Stimulated activated CD4-positive, alpha-beta T cell treated with anti-CD3 and anti-CD28 coated beads, Interleukin-12 subunit alpha, Interleukin-12 subunit beta, amount 100 ng/mL, for 4 hours (primary cell): ENCODE measurements around the gene HMX2.

ENCODE experiments used
- DNase-seq: peaks from one replicate; pipeline ENCODE4 v3.0.0-alpha.2; 2020

The HMX2 gene

DNA sequence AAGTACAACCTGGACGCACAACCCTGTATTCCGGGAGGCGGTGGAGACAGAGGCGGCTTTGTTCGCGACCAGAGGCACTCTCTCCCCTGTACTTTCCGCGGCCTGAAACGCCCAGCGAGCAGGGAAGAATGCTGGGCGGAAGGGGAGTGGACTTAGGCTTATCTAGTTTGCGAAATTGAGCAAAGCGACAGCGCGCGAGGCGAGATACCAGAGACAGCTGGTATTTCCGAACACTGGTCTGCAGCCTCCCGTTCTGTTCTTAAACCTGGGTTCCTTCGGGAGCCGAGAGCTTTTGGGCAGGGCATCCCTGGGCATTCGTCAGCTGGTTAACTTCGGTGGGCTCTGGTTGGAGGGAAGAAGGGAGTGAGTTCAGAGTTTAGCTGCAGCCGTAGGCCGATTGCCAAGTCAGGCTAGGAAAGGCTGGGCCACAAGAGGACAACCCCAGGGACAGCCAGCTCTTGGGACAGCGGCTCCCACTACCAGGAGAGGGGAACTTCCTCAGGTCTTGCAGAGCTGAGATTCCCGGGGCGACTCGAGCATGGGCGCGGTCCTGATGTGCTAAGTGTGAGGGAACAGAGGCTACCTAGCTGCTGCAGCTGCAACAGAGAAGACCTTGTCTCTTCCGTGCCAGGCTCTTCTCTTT, 8.3 kb upstream of the HMX2 start:
- no peak for DNase-seq

DNA sequence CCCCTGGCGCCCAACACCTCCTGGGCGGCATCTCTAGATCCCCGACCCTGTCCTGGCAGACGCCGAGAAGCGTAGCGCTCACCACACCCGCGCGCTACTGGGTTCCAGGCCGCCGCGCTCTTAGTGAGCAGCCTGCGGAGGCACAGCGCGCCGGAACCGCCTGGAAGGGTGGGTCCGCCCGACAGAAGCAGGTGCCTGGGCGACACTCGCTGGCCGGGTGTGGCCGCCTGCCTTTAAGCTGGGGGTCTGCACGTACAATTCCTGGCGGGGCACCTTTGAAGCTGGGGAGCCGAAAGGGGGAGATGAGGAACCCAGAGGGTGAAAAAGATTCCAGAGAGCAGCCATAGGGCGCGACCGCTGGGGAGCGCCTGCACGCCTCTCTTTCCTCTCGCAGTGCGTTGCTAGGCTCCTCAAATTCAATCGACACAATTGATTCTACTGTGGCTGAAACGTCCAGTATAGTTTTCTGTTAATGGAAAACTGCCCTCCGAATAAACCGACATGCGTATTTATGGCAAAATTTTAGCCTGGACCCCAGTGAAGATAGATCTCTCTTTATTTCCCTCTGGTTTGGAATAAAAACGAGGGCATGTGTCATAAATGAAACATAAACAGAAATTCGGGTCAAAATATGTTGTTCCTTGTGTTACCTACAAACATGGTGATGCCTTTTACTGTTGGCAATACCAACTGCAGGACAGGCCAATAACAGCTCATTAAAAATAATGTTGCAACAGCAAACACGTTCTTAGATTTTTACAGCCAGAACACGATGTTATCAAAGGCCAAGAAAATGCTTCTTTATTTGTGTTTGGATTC, 7.6 kb upstream of the HMX2 start:
- no peak for DNase-seq

DNA sequence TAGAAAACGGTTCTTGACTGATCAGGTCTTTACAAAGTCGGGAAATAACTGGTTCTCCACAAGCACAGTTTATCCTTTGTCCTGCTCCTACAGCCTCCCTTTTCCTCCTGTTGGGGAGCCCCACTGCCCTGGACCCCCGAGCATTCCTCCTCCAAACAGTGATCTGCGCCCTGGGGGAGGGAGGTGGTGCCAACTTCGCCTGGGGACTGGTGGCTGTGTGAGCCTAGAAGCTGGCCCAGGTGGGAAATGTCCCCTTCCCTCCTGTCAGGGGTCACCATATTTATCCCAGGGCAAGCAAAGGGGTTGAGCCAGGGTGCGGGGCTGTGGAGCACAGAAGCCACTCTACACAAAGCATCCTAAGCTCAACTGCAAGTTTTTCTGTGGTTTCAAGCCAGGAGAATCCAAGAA, 6.9 kb upstream of the HMX2 start:
- DNase-seq = no peak

DNA sequence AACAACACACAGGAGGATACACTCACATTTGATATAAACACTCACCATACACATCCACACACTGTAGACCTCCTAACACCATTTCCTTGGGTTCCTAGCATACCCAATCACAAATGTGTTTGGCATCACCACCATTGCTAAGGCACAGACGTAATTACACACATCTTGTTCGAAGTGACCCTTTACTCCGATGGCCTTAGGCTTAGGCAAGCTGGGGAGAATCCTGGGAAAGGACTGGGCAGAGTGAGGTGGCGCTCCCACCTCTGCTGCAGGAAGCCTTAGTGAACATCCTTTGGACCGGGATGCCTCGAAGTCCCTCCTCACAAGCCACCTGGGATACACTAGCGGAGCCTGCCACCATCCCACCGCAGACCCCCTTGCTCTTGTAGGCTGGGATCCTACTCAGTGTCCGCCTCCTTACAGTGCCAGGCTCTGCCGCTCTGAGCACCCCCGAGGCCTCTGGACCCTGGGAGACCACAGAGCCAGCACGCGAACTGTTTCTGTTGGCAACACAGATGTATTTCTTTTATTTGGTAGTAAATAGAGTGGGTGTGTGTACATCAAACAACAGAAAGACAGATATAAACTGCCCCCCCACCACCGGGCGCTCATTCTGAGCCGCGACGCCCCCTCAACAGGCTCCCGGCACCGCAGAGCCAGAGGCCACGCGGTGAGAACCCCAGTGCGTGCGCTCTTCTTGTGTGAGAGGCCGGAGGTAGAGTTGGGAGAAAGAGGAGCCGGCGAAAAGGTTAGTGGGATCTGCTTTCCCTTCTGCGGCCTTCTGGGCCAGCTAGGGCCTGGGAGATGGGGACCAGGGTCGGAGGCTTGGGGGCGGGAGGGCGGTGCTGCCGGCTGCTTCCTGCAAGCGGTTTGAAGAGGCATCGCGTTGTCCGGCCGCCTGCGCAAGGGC, 5.9 kb upstream of the HMX2 start:
- no peak for DNase-seq

DNA sequence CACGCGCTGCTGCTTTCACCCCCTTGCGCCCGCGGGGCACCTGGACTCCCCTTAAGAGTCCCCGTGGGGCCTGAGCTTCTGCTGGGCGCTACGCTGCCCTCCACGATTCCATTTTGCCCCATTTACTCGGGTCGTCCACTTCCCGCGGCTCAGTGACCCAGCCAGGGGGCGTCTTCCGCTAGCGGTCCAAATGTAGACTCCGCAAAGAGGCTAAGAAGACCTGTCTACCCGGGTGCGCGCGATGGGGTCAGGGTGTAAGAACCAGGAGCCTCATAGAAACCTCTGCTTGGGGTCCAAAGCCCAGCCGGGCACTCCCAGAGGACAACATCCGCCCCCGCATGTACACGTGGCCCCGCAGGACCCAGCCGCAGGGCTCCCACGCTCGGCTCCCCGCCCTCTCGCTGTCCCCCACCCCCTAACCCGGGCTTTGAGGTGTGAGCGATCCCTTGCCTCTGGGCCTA, 5.2 kb upstream of the HMX2 start:
- no peak for DNase-seq

DNA sequence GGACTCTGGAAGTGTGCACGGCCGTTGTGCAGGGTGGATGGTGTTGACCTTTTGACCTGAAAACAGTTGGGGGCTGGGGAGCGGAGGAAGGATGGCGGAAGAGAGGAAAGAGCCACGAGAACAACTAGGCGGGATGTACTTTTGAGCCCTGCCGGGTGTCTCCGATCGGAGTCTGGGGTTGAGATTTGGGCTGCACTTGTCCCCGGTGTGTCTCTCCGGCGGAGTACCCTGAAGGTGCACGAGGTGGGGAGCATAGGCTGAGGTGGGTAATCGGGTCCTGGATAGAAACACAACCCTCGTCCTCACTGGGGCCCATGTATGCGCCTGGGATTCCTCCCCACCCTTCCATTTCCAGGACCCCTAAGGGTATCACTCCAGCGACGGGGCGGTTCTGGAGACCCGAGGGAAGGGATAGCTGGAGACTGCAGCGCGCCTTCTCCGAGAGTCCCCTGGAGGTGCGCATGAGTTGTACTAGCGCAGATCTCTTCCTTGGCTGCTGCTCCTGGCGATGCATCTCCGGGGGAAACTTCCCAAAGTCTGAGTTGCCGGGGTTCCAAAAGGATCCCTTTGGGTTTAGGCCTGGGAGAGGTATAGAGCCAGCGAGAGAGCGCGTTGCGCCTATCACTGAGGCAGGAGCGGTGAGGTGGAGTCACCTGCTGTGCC, 4.6 kb upstream of the HMX2 start:
- DNase-seq = no peak

DNA sequence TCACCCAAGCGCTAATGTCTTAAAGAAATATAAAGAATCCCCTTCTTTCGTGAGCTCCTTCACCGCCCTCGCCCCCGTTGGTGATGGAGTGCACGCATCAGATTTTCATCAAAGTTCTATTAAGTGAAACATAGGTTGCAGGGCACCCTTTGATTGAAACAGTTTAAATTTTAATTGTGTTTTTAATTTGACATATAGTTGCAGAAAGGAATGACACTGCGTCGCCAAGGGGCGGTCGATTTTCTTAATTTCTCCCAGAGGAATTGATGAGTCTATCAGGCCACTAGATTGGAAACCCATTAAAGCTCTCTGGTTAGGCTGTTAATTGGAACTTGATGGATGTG, 4.1 kb upstream of the HMX2 start:
- DNase-seq = no peak

DNA sequence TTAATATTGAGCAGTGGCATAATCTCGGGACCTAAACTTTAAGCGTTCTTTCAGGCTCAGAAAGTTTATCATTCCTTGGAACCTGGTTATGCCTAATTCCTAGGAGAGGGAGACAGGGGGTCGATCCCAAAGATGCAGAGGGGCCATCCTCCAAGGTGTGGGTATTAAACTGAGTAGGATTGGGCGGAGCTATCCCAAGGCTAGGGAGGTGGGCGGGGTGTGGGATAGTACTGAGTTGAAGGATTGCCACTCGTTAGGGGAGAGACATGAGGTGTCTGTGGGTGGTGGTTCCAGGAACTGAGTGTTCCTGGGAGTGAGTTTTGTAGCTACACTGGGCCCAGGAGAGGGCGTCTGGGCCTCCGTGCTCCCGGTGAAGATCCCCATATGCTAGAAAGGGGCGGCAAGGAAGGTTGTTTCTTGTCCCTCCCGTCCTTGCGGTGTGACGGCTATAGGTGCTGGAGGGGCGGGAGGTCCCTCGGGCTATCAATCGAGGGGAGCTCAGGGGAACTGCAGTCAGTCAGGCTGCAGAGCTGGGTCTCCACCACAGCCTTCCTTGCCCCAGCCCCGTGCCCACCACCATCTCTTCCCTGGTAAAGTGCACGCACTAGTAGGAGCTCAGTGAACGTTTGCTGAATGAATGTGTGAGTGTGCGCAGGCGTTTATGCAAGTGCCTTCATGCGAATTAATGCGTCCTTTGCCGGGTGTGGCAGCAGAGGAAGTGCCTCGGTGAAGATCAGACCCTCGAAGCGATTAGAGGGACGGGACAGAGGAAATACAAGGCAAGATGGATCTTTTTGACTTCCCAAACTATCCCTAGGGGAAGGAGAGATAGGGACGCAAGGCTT, 3.0 kb upstream of the HMX2 start:
- DNase-seq = no peak

DNA sequence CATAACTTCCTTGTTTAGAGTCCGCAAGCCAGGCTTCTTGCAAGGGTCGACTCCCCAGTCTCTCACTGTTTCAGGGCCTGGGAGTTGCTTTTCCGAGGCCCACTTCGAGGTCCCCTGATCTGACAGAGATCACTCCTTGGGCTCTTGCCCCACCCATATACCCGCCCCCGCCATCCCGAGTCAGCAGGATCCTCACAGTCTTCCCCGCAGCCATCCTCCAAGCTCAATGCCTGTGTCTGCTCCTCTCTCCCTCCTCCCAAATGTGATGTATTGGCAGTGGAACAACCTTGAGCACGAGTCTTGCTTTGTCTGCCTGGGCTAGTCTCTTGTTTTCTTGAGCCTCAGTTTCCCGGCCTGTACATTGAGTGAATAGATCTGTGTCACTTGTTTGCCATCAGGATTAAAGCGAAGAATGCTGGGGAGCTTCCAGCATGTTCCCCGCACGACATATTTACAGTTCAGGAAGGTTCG, 2.4 kb upstream of the HMX2 start:
- no peak for DNase-seq

DNA sequence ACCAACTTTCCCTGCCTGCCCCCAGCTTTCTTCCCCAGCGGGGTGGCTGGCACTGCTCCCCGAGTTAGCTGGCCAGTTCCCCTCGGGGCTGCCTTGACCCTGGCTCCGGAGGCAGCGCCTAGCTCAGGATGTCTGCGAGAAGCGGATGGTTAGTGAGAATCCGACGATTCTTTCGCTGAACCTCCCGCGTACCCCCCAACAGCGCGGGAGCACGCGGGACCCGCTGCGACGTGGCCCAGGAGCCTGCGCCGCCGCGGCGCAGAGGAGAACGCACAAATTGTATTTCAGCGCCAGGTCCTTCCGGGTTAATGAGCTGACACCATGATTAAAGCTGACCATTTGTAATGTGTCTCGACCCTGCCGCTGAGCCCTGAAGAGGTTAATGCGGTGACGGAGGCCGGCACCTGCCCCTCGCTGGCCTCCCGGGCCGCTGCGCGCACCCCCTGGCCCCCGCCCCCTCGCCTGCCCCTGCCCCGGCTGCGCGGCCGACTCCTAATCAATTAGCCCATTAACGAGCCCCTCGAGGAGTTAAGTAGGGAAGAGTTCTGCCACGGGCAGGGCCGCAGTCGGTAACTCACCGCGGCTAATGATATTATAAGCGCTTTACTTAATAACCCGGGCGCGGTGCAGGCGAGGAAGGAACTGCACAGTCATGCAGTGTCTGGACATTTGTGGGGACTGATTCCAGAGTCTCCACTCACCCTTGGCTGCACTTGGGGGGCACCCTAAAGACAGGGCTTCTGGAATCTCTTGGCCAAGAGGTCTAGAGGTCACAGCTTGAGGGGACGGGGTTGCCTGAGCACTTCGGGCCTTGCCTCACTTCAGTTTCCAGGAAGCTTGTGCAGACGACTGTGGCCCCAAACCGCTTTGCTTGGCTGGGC, 1.7 kb upstream of the HMX2 start:
- no peak for DNase-seq

DNA sequence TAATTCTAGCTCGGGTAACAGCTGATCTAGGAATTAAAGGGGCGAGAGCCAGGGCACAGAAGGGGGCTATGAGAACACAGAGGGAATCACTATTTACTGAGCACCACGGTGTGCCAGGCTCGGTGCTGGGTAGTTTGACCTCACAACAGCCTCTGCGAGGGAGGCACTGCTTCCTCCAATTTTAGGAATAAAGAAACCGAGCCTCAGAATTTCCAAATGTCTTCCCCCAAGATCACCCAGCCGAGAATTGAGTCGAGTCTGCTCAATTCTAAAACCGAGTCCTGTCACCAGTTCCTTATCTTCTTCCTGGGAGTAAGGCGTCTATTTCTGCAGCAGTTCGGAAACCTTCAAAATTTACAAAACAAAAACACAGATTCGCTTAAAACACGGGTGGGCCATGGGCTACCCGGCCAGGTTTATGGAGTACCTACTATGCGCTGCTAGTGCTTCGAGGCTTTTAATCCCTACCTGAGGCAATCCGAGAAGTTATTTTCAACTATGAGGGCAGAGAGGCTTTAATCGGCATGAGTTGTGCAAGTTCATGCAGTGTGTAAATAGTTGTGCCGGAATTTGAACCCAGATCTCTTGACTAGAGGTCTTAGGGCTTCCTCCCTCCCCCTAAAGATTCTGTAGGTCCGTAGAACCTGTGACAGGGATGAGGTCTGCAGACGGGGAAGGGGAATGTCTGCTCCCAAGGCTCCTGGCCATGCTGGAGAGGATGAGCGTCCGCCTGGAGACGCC, 872 bp upstream of the HMX2 start:
- no peak for DNase-seq

DNA sequence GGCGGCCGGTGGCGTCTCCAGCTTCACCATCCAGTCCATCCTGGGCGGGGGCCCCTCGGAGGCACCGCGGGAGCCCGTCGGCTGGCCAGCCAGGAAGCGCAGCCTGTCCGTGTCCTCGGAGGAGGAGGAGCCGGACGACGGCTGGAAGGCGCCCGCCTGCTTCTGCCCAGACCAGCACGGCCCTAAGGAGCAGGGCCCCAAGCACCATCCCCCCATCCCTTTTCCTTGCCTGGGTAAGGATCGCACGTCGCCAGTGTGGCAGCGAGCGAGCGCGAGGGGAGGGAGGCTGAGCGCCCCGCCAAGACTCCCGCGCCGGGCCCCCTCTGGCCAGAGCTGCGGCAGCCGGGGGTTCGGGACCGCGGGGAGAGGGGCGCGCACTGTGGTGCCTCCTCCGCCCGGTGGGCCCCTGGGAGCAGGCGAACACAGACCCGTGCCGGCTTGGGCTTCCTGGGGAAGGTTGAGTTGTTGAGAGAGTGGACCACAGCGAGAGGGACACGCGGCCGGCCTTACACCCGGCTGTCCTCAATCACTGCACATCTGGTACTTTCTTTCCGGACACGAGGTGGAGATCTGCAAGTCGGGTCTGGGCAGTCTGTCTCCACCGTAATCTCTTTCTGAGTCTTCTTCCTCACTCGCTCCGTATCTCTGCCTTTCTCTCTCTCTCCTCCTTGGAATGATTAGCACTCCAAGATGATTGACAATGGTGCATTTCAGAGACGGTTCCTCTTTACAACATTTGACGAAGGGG, 652 bp downstream of the HMX2 start:
- no peak for DNase-seq

DNA sequence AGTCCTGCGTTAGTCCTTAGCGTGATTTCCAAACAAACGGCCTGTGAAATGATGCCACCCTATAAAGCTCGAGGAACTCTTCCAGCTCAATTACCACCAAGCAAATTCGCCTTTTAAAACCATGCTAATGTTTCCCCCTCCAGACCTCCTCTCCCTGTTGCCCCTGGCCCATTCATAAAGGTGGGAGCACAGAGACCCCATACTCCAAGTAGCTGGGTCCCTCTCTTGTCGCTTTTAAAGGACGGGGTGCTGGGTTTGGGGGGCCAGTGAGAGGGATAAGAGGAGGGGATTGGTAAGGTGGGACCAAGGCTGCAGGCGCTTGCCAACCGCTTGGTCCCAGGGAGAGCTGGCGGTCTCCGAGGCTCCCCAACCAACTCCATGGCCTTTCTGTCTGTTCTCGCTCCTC, 1.2 kb downstream of the HMX2 start:
- no peak for DNase-seq

DNA sequence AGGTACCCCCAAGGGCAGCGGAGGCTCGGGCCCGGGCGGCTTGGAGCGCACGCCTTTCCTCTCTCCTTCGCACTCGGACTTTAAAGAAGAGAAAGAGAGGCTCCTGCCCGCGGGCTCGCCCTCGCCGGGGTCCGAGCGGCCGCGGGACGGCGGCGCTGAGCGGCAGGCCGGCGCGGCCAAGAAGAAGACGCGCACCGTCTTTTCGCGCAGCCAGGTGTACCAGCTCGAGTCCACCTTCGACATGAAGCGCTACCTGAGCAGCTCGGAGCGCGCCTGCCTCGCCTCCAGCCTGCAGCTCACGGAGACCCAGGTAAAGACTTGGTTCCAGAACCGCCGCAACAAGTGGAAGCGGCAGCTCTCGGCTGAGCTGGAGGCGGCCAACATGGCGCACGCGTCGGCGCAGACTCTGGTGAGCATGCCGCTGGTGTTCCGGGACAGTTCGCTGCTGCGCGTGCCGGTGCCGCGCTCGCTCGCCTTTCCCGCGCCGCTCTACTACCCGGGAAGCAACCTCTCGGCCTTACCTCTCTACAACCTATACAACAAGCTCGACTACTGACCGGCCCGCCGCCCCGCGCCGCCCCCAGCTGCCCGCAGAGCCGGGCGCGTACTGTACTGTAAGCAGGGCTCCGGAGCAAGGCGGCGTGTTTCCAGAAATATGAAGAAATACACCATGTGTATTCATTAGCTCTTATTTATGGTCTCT, 1.8 kb downstream of the HMX2 start:
- no peak for DNase-seq

DNA sequence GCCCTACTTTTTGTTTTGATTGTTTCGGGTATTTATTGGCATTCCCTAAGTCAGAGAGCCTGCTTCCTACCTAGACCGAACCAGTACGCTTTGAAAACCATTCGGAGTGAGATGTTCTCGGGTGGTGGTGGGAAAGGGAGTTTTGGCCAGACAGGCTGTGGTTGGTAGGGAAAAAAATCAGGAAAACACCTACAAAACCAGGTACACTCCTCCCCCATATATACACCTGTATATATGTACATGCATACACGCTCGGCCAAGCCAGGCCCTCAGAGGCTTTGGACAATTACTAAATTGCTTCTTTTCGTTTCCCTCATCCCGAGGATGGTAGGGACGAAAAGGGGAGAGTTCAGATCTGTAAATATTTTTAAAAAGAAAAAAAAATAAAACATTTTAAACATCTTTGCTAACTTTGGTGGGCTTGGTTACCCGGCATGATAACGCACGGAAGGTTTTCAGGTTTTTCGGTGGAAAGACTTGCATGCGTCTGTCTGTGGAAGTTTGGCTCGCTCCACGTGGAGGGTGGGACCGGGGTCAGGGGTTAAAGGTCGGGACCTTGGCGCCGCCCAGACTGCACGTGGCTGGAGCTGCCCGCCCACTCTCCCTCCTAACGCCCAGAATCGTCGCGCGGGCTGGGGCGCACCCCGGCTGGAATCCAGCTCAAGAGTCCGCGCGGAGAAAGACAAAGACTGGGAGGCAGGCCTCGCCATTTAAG, 2.5 kb downstream of the HMX2 start:
- DNase-seq = no peak

DNA sequence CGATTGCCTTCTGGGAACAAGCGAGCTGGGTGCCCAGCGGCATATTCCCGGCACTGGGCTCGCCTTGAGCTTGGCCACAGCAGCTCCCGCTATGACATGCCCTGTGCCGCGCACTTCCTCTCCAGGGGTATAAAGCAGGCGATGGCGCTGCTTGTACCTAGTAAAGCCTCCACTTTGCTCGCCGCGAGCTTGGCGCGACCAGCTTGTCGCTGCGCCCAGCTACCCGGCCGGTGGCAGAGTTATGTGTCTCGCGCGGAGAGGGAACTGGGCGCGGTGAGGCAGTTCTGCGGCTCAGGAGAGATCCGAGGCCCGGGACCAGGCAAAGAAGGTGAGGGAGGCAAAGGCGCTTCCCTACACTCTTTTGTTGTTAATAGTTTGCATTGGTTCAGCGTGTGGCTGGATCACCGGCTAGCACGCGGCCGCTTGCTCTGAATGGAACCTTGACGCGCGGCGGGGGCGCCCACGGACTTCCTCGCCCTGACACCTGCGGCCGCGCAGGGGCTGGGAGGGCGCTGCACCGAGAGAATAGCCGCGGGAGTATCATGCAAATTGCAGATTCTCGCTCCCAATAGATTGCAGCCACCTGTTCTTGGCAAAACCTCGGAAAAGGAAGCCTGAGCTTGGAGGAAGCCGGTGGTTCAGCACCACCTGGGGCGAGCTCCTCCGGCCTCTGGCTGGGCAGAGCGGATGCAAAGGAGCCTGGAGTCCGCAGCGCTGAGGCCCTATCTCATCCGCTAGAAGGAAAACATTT, 3.2 kb downstream of the HMX2 start:
- no peak for DNase-seq

DNA sequence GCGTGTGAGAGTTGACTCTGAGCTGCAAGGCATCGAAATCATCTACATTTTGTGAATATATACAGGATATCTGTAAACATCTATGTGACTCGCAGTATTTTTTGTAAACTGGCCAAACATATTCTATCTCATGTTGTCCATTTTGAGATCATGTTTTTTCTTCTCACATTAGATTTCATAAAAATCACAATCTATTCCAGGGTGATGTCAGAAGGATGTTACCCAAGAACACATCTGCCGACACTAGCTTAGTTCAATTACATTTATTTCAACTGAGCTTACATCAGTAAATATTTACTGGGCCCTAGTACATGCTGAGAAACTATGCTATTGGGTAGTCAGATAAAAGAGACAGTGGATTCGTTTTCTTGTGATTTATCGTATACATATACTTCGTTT, 3.8 kb downstream of the HMX2 start:
- no peak for DNase-seq
